ENCODE measurements around the gene MSMP.

MSMP gene

GRCh38 chr9:35736201-35736633 lies 17.9 kb downstream of the MSMP start:
- peak; percentile 94 for TF ChIP-seq CTCF (IDR thresholded peaks at IDR 0.05; ENCODE audit: low read depth, low read length)
- H3K4me3 ChIP-seq (ENCODE audit: low read depth, low read length) = no peak overlapping the region

- no peak for TF ChIP-seq CTCF (IDR thresholded peaks at IDR 0.05; ENCODE audit: low read depth, low read length)
- H3K4me3 ChIP-seq (ENCODE audit: low read depth, low read length) = peak overlapping the region; percentile 86
Measured at GRCh38 chr9:35734096-35734495, 20.0 kb downstream of the MSMP start.

GRCh38 chr9:35732800-35733541 lies 21.1 kb downstream of the MSMP start:
- peak overlapping the region; percentile 86 for H3K4me3 ChIP-seq (ENCODE audit: low read depth, low read length)
- TF ChIP-seq CTCF (IDR thresholded peaks at IDR 0.05; ENCODE audit: low read depth, low read length) = no peak

GRCh38 chr9:35732185-35732799 lies 21.8 kb downstream of the MSMP start, which contains the start of the genes CREB3 and TLN1:
CREB3 (plus strand) TSS chr9:35732666; CDS start chr9:35732773, 107 bp downstream.
TLN1 (minus strand) TSS chr9:35732195; CDS start chr9:35725694, 6,501 bp downstream.
- no peak for TF ChIP-seq CTCF (IDR thresholded peaks at IDR 0.05; ENCODE audit: low read depth, low read length)
- peak within 1 kb of the TSS; percentile 86 for H3K4me3 ChIP-seq (ENCODE audit: low read depth, low read length)

- peak overlapping the region; percentile 86 for H3K4me3 ChIP-seq (ENCODE audit: low read depth, low read length)
- no peak for TF ChIP-seq CTCF (IDR thresholded peaks at IDR 0.05; ENCODE audit: low read depth, low read length)
Measured at GRCh38 chr9:35731415-35732184, 22.5 kb downstream of the MSMP start.

- no peak for TF ChIP-seq CTCF (IDR thresholded peaks at IDR 0.05; ENCODE audit: low read depth, low read length)
- H3K4me3 ChIP-seq (ENCODE audit: low read depth, low read length) = peak overlapping the region; percentile 86
Measured at GRCh38 chr9:35730486-35730854, 23.6 kb downstream of the MSMP start.

Measured in WI38 (cell line).